Neural cell (in vitro differentiated cells): ENCODE data around the gene ACOT7.

ENCODE experiments used
- CTCF ChIP-seq: fragments of 450-650 bp; IDR thresholded peaks from 2 replicates; pipeline ENCODE4 v1.5.1; 2014; ENCODE audit warnings: antibody characterized with exemption, mild to moderate bottlenecking, moderate library complexity; ENCODE audit not compliant: poor library complexity, severe bottlenecking
- EP300 ChIP-seq: fragments of 450-650 bp; conservative IDR thresholded peaks from 2 replicates; pipeline ENCODE4 v1.6.1; 2014; ENCODE audit warnings: antibody characterized with exemption, mild to moderate bottlenecking, moderate library complexity; ENCODE audit not compliant: poor library complexity, severe bottlenecking
- EZH2 ChIP-seq: fragments of 200-600, 300-800 bp; shearing (Covaris generic), sonication (generic); IDR thresholded peaks from 2 replicates; pipeline ENCODE4 v1.6.1; 2014; ENCODE audit warnings: antibody characterized with exemption, low read length, borderline replicate concordance, mild to moderate bottlenecking; ENCODE audit not compliant: insufficient read depth, poor library complexity, severe bottlenecking
- POLR2AphosphoS5 ChIP-seq: IDR thresholded peaks from 2 replicates; pipeline ENCODE4 v1.6.1; 2012
- RAD21 ChIP-seq: fragments of 450-650 bp; conservative IDR thresholded peaks from 2 replicates; pipeline ENCODE4 v1.6.1; 2014; ENCODE audit warnings: antibody characterized with exemption, mild to moderate bottlenecking, moderate library complexity
- REST ChIP-seq: IDR thresholded peaks from 2 replicates; pipeline ENCODE4 v1.6.1; 2012; ENCODE audit warnings: borderline replicate concordance
- SMC3 ChIP-seq: fragments of 450-650 bp; conservative IDR thresholded peaks from 2 replicates; pipeline ENCODE4 v1.6.1; 2014; ENCODE audit warnings: antibody characterized with exemption, mild to moderate bottlenecking, moderate library complexity; ENCODE audit not compliant: poor library complexity
- TAF1 ChIP-seq: IDR thresholded peaks from 2 replicates; pipeline ENCODE4 v1.6.1; 2012; ENCODE audit warnings: low read depth

- TF ChIP-seq EP300 (no peak), EZH2 (no peak), REST (no peak), CTCF (no peak), RAD21 (no peak), POLR2AphosphoS5 (no peak), SMC3 (no peak), TAF1 (no peak)
Observed at GRCh38 chr1:6354659-6355317, 38.8 kb downstream of the ACOT7 start.
